Stimulated activated CD4-positive, alpha-beta T cell treated with anti-CD3 and anti-CD28 coated beads, Interleukin-1b, Interleukin-23, amount 100 ng/mL, for 24 hours (primary cell): Measurements from ENCODE around the gene PACC1.

Experiments used
- DNase-seq, 4 experiments: peaks; one replicate each; pipeline ENCODE4 v3.0.0-alpha.2; 2020; ENCODE audit warnings: low read depth in 4 of 4, low spot score in 1 of 4

Gene PACC1

DNA sequence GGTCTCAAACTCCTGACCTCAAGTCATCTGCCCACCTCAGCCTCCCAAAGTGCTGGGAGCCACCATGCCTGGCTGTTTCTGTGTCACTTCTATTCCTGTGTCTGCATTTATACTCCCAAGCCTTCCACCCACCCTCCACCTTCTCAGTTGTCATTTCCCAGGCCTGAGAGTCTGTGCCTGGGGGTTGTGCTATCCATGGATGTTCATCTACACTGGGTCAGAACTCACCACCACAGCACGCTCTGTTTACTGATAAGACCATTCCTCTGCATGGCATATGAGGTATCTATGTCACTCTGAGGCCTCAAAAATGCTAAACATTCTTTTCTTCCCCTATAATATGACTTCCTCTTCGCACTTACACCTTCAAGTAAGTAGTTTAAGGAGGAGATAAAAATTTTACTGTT, 24.1 kb upstream of the PACC1 start:
- DNase-seq = no peak

DNA sequence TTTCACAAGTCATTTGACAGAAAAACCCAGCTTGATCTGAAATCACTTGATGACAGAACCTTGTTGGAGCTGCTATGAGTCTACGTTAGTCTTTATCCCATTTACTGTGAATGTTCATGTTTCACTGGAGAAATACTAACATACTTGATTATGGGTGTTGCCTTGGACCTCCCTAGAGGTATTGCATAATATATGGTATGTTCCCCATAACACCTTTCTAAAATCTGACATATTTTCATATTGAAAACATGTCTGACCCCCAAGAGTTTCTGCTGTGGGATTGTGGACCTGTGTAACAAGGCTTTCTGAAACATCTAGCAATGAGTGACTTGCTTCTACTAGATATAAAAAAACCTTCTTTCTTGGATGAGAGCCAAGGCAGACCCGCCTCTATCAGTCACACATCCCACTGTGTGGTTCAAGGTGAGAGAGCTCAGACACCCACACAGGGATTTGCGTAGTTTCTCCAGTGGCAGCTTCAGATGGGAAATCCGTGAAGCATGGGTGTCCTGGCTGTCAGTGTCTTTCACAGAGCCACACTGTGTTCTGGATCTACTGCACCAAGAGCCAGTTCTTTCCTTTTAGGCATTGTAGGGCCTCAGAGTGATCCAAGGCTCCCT, 22.6 kb upstream of the PACC1 start:
- DNase-seq = no peak

DNA sequence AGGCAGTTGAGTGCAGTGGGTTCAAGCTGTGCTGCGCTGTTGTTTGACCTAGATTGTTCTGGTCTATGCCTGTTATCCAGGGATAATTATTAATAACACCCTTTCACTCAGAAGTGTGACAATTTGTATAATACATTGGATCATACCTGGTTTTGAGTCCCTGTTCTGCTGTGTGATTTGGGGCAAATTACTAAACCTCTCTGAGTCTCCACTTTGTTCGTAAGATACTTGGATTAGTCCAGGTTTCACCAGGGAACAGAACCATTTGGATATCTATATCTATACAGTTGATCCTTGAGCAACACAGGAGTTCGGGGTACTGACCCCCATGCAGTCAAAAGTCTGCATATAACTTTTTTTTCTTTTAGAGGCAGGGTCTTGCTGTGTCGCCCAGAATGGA, 20.3 kb upstream of the PACC1 start:
- no peak for DNase-seq

DNA sequence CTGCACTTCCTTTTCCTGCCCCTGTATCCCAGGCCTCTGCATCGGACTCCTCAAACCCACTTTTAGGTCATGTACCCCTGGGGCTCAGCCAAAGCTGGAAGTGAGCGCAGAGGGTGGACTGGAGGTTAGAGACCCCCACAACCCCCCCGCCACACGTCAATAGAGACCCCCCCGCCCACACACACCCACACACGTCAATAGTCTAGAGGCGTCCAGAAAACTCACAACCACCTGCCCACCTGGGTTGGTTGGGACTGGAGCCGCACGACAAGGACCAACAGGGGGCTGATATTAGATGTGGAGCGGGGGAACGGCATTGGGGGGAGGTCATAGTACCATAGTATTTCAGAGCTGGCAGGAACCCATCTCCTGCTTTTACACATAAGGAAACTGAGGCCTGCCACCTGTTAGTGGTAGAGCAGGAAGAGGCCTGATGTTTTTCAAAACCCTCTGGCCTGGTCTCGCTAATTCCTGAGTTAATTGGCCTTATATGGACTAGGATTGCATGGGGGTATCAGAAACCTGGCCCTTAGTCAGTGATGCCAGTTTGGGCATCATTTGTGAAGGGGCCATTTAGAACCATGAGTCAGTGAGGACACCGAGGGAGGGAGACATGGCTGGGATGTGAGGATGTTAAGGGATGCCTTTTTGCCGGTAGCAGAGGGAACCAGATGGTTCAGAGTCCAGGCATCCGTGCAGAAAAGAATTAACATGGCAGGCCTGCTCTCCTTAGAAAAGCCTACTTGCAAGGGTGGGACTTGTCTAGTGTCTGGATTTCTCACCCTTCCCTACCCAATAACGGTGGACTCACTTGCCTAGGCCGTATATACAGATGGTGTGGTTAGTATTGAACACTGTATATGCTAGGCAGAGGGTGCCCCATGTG, 19.1 kb upstream of the PACC1 start:
- no peak for DNase-seq

DNA sequence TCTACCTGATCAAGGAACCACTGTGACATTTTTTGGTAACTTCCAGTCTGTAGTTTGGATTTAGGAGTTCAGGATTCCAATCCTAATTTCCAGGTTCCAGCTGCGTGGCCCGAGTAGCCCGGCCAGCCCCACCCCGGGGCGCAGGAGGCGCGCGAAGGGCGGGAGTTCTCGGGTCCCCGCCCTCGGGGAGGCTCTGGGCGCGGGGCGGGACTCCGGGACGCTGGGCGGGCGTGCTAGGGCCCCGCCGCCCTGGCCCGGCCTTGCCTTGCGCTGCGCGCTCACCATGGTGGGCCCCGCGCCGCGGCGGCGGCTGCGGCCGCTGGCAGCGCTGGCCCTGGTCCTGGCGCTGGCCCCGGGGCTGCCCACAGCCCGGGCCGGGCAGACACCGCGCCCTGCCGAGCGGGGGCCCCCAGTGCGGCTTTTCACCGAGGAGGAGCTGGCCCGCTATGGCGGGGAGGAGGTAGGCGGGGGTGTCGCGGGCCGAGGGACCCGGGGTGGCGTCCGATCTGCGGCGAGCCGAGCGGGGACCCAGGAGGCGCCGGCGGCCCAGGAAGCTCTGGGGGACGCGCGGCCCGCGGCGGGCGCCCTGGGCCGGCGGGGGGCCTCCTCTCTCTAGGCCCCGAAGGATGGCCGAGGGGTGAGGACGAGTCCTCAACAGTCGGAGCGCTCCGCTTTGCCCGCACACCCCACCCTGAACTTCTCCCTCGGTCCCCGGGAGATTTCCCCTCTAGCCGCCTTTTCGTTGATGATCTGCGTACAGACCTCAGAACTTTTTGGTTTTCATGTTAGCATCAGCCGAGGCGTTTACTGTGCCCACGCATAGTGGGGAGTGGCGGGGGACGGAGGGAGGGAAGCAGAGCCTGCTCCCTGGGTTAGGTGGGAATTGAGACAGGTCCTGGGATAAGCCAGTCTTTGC, 18.2 kb upstream of the PACC1 start, which contains the start of gene NENF:
NENF (plus strand) TSS at position 260 of the 916 bp plus-strand sequence; CDS start at position 284, 24 bp downstream.
- DNase-seq = peak; percentile 43 to 68 (median 56)

DNA sequence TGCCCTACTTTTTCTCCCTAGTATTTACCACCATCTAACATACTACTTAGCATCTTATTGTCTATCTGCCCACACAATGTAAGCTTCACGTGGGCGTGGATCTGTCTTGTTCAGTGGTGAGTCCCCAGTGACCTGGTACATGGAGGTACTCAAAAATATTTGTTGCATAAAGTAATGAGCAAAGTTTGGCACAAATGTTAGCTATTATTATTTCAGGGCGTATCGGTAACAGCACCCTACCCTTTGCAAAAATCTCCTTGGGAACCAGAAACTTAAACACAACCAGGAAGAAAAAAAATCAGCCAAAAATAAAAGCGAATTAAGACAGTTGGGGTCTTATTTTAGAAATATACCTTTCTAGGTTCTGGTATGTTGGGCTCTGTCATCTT, 17.6 kb upstream of the PACC1 start:
- no peak for DNase-seq

DNA sequence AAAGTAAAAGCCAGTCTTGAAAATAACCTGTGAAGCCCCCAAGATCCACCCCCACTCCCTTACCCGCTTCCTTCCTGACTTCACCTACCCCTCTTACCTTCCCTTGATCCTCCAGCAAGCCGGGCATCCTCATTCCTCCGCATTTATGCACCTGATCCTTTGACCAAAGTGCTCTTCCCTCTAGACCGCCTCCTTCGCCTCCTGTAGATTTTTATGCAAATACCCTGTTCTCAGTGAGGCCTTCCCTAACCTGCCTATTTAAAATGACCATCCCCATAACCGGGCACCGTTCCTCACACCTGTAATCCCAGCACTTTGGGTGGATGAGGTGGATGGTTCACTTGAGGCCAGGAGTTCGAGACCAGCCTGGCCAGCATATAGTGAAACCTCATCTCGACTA, 17.0 kb upstream of the PACC1 start:
- DNase-seq = no peak

DNA sequence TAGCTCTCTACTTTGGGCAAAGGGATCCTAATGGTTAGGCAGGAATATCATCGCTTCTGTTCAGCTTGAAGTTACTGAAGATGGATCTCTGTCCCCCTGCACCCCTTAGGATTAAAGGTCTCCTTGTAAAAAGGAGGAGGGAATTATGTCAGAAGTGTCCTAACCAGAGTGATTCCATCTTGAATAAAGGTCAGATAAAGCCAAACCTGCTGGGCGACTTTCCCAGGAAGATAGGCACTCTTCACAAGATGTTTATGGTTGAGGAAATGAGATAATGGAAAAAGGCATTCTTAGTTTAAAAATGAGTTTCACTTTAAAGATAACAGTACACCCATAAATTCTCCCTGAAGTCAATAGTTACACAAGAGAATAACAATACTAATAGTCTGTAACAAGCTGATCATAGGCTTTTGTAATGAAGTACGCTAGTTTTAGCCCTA, 16.3 kb upstream of the PACC1 start:
- DNase-seq = no peak

DNA sequence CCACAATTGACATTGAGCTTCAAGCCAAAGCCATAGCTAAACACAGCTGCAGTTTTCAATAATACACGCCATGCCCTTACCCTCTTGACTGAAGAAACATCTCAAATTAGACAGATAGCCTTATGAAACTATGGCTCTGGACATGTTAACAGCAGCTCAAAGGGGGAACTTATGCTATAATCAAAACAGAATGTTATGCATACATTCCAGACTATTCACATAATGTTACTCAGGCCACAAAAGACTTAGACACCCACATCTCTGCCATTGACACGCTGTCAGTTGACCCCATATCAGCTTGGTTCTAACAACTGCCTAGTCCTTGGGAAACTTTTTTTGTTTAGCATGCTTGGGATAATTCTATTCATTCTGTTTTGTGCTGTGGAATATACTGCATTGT, 15.7 kb upstream of the PACC1 start:
- no peak for DNase-seq

DNA sequence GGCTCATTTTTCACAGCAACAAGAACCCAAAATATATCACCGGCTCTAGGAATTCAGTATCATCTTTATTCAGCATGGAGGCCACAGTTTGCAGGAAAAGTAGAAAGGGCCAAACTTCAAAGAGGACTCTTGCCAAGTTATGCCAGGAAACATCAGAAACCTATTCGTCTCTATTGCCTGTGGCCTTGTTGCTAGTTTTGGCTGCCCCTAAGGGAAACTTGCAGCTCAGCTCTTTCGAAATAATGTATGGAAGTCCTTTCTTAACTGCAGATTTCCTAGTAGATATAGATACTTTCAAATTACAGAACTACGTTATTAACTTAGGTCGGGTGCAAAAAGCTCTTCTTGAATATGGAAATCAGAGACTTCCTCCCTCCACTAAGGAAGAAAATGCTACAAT, 13.8 kb upstream of the PACC1 start:
- no peak for DNase-seq

DNA sequence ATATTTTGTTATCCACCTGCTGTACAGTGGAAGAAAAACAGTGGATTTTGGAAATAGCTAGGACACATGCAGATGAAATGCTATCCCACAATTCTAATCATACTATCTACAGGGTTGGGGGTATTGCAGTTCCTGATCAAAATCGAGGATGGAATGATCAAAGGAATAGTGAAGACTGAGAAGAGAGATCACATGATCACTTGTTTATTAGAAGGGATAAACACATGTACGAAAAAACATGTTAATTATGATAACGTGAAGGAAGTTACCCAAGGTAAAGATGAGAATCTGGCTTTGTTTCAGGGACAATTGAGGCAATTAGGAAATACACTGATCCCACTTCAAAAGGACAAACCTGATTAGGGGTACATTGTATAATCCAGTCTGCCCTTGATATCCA, 9.2 kb upstream of the PACC1 start:
- no peak for DNase-seq

DNA sequence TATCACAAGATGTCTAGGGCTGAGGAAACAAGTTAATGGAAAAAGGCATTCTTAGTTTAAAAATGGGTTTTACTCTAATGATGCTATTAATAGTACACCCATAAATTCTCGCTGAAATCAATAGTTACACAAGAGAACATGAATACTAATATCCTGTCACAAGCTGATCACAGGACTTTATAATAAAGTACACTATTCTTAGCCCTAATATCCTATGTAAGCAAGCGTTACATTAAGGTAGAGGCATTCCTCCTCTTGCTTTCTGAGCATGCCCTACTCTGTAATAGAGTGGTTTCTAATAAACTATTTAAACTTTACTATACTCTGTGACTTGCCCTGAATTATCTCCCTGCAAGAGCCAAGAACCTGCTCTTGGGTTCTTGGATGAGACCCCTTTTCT, 6.5 kb upstream of the PACC1 start:
- DNase-seq = no peak

DNA sequence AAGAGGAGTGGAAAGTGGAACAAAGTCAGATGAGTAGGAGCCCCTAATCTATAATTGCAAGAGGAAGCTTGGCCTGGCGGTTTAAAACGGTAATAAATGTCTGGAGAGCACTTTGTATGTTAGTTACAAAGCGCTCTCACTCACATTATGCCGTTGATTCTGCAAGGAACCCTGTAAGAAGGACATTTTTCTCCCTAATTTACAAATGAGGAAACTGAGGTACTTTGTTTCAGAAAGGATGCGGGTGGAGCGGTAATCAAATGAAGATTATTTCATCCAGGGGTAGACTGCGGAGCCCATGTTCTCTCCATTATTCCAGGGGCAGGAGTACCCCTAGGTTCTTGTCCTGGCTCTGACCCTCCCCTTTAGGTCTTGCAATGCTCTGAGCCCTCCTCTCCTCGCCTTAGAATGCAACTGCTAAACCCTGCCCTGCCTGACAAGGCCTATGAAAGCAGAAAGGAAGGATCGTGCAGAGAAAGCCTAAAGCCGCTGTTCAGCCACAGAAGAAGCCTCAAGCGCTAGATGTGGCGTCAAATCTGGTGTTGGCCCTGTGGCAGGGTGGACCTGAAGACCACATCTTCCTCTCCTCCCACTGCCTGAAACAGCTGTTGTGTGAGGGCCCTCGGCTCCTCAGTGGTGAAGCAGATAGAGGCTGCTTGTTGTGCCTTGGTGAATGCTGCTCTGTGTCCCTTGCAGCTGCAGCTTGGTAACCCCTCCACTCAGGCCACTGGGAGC, 588 bp upstream of the PACC1 start:
- DNase-seq = no peak

DNA sequence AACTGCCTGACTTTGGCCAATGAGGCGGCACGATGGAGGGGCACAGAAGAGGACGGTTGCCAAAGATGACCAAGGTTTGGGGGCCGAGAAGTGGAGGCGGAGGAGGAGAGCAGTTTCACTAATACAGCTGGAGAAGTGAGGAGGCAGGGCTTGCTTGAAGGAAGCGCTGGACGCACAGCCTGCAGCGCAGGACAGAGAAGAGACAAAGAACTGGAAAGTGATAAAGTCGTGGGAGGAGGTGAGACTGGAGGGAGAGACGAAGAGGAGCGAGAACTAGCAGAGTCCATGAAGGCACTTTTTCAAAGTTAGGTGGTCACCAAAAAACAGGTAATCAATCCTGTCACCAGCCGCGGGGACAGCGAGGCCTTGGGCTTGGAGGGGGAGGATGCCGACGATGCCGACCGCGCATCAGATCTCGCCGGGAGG, 771 bp downstream of the PACC1 start:
- DNase-seq = no peak

DNA sequence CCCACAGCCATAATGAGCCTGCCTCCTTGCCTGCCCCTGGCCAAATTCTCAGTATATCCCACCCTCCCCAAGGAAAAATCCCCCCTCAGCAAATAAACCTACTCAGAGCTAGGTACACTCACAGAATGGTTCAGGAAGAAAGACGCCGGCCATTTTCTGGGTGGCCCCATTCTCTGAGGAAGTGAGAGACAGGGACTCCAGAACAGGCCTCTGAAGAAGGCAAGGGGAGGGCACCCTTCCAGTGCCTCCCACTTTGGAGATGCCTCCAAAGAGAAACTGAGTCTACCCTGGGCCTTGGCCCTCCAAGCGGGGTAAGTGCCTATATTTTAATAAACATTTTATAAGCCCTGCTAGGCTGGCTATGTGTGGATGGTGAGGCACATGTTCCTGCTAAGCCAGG, 2.3 kb downstream of the PACC1 start:
- DNase-seq = no peak

DNA sequence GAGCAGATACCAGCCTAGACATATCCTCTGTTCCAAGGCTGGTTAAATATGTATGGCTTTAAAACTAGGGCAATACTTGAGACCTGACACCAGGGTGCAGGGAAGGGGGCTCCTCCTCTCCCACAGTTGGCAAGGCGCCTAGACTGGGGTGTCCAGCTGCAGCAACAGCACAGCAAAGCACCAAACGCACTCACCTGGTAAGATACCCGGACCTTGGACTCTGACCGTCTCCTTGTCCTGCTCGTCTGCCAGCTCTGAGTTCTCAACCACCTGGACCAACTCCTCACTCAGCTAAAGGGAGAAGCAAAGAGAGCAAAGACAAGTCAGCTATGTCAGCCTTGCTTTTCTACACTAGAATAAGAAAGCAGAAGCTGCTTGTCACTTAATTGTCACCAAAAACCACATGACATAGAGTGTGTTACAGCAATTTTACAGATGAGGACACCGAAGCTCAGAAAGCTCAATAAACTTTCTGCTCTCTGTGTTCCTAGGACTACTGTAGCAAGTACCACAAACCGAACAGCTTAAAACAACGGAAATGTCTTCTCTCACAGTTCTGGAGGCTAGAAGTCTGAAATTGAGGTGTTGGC, 4.4 kb downstream of the PACC1 start:
- DNase-seq = no peak

DNA sequence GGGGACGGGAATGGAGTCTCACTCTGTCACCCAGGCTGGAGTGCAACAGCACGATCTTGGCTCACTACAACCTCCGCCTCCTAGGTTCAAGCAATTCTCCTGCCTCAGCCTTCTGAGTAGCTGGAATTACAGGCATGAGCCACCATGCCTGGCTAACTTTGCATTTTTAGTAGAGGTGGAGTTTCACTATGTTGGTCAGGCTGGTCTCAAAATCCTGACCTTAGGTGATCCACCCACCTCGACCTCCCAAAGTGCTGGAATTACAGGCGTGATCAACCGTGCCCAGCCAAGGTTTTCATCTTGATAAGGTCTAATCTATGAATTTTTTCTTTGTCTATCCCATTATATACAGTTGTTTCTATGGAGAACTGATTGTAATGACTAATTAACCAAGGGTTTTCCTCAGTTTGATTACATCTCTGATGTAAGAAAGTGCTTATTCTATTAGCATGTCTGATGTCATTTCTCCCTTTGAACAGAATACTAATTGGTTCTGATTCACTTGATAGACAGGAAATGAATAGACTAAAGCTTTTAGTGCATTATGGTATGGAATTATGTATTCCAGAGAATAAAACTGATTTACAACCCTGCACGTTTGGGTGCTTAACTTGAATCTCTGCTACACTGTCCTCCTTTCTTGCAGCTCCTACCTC, 11.9 kb downstream of the PACC1 start:
- no peak for DNase-seq

DNA sequence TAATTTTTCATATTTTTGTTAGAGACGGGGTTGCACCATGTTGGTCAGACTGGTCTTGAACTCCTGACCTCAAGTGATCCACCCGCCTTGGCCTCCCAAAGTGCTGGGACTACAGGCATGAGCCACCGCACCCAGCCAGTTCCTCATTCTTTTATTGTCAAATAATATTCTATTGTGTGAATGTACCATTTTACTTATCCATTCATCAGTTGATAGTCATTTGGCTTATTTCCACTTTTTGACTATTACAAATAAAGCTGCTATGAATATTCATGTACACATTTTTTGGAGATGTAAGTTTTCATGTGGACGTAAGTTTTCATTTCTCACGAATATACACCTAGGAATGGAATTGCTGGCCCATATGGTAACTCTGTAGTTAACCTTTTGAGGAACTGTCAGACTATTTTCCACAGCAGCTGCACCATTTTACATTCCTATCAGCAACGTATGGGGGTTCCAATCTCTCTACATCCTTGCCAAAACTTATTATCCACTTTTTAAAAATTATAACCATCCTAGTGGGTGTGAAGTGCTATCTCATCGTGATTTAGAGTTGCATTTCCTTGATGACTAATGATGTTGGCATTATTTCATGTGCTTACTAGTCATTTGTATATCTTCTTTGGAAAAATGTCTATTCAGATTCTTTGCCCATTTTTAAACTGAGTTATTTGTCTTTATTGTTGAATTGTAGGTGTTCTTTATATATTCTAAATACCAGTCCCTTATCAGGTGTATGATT, 12.7 kb downstream of the PACC1 start:
- no peak for DNase-seq

DNA sequence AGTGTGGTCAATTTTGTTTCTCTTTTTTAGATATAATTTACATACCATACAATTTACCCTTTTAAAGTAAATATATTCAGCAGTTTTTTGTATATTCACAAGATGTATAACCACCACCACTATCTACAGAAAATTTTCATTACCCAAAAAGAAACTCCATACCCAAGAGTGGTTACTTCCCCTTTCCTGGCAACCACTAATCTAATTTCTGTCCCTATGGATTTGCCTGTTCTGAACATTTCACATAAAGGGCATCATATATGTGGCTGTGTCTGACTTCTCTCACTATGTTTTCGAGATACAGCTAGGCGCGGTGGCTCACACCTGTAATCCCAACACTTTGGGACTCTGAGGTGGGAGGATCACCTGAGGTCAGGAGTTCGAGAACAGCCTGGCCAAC, 13.6 kb downstream of the PACC1 start:
- DNase-seq = no peak
